Measurements from ENCODE around the gene ARHGEF16. TPM values are rescaled to one million over a fixed set of nuclear protein-coding genes. Genes with fewer than 3 reads are reported as not detected.

Gene ARHGEF16
- total RNA-seq, 4 donors from 2014 or later, result 0.42 to 0.98 (median 0.69) TPM

DNA sequence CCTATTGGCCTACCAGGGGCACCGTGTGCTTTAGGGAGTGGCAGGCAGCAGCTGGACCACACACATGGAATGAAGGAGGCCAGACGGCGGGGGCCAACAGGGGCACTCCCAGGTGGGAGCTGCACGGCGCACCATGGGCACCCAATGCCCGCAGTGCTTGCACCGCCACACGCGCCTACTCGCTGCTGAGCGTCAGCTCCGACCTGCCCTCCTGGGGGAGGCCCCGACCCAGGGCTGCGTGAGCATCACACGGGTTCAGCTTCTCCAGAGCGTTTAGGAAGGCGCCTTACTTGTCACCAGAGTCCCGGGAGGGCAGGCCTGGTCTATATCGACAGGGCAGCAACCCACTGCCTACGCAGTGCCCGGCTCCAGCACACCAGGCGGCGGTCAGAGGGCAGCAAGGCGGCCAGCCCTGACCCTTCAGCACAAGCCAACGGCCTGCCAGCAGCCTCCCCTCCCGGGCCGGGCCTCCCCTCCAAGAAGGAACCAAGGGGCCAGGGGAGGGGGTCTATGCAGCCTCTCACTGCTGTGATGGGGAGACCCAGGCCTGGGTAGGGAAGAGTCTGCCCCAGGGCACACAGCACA lies 64.9 kb downstream of the ARHGEF16 start:
- Histone ChIP-seq H3K27ac (replicated peaks in 1 of 4) (no peak overlapping the region), H3K4me3 (no peak overlapping the region), H3K4me1 (no peaks in the 10 kb centered on the region), H3K36me3 (peaks cover 0 to 12% (median 3%) of the 10 kb centered on the region in 4 donors), H3K27me3 (no peaks in the 10 kb centered on the region), H3K9me3 (no peaks in the 10 kb centered on the region)
- no peak for DNase-seq (ENCODE audit: extremely low spot score)
- intact Hi-C loops (cut with DNase I), result no loop called here
- TF ChIP-seq POLR2AphosphoS5 (IDR thresholded peaks at IDR 0.05) (no peak), EP300 (IDR thresholded peaks at IDR 0.05) (no peak), POLR2A (IDR thresholded peaks at IDR 0.05; ENCODE audit: low read depth) (no peak)
- TF ChIP-seq, protein P1, sequence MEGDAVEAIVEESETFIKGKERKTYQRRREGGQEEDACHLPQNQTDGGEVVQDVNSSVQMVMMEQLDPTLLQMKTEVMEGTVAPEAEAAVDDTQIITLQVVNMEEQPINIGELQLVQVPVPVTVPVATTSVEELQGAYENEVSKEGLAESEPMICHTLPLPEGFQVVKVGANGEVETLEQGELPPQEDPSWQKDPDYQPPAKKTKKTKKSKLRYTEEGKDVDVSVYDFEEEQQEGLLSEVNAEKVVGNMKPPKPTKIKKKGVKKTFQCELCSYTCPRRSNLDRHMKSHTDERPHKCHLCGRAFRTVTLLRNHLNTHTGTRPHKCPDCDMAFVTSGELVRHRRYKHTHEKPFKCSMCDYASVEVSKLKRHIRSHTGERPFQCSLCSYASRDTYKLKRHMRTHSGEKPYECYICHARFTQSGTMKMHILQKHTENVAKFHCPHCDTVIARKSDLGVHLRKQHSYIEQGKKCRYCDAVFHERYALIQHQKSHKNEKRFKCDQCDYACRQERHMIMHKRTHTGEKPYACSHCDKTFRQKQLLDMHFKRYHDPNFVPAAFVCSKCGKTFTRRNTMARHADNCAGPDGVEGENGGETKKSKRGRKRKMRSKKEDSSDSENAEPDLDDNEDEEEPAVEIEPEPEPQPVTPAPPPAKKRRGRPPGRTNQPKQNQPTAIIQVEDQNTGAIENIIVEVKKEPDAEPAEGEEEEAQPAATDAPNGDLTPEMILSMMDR (IDR thresholded peaks at IDR 0.05), result no peak
- 91% methylated on average over 13 of the region's 27 CpGs for WGBS

DNA sequence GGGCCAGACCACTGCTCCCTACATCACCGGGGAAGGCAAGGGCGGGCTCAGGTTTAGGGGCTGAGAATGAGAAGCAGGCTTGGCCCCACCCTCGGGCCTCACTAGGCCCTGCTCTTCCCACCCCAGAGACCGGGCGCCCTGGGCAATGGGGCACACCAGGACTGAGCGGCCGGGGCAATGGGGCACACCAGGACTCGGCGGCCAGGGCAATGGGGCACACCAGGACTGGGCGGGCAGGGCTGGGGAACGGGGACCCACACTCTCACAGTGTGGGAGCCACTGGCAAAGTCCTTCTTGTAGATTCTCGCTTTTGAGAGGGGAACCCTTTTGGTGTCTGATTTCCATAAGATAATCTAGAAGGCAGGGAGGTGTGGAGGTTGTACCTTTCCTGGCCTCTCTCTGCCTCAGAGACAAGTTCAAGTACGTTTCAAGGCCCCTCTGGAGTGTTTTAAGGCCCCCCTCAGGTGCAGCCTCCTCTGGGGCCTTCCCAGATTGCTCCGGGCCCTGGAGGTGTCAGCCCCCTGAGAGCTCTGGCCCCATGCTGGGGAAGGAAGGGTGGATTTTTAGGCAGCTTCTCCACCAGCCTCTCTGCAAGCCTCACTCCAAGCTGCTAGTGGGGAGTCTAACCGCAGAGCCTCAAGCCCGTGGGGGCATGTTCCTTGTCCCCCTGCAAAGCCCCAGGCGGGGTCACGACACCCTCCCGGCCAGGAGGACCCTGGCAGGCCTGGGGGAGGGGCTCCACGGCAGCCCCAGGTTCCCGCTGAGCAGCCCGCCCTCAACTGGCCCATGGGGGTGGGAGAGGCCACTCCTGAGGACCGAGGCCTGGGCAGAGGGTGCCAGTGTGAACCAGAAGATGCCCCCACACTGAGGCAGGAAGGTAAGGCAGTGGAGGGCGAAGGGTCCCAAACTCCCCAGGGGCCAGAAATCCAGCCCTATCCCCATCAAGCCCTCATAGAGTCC lies 66.2 kb downstream of the ARHGEF16 start:
- H3K4me3 ChIP-seq, result no peak overlapping the region
- TF ChIP-seq EP300 (IDR thresholded peaks at IDR 0.05) (no peak), POLR2AphosphoS5 (IDR thresholded peaks at IDR 0.05) (no peak), POLR2A (IDR thresholded peaks at IDR 0.05; ENCODE audit: low read depth) (no peak)
- TF ChIP-seq, protein P1 (IDR thresholded peaks at IDR 0.05), result no peak
- DNase-seq (ENCODE audit: extremely low spot score), result no peak
- no peak overlapping the region for H3K27ac ChIP-seq (replicated peaks in 1 of 4)
- no peaks in the 10 kb centered on the region for H3K4me1 ChIP-seq
- 91% methylated on average over 9 of the region's 24 CpGs for WGBS
- peaks cover 0 to 9% (median 0%) of the 10 kb centered on the region in 4 donors for H3K27me3 ChIP-seq
- intact Hi-C loops (cut with DNase I), result no loop called here
- no peaks in the 10 kb centered on the region for H3K9me3 ChIP-seq
- H3K36me3 ChIP-seq, result peaks cover 0 to 12% (median 3%) of the 10 kb centered on the region in 4 donors

DNA sequence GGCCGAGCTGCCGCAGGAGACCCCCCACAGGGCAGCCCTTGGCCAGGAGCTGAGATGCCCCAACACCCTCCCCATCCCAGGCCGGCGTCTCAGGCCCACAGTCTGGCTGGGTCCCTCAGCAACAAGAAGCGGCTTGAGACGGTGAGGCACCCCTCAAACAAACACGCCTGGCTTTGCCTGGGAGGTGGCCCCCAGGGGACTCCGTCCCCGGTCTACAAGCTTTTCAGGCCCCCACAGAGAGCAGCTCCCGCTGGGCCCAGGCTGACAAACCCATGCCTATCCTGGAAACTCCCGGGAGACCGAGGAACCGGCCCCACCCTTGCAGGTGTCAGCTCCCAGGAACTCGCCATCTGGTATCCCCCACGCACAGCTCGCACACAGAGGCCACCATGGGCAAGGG lies 67.0 kb downstream of the ARHGEF16 start:
- H3K36me3 ChIP-seq, result peaks cover 0 to 12% (median 3%) of the 10 kb centered on the region in 4 donors
- H3K9me3 ChIP-seq, result no peaks in the 10 kb centered on the region
- no peak overlapping the region for H3K27ac ChIP-seq (replicated peaks in 1 of 4)
- no peak for TF ChIP-seq POLR2AphosphoS5 (IDR thresholded peaks at IDR 0.05)
- TF ChIP-seq, protein P1 (IDR thresholded peaks at IDR 0.05), result no peak
- no peak for TF ChIP-seq POLR2A (IDR thresholded peaks at IDR 0.05; ENCODE audit: low read depth)
- TF ChIP-seq EP300 (IDR thresholded peaks at IDR 0.05), result no peak
- peaks cover 0 to 14% (median 0%) of the 10 kb centered on the region in 4 donors for H3K27me3 ChIP-seq
- H3K4me1 ChIP-seq, result no peaks in the 10 kb centered on the region
- WGBS, result 86% methylated on average over 15 of the region's 16 CpGs
- DNase-seq (ENCODE audit: extremely low spot score), result no peak
- H3K4me3 ChIP-seq, result no peak overlapping the region
- intact Hi-C loops (cut with DNase I), result no loop called here

- Histone ChIP-seq H3K9me3 (no peaks in the 10 kb centered on the region), H3K27ac (replicated peaks in 1 of 4) (no peak overlapping the region), H3K36me3 (peaks cover 0 to 12% (median 3%) of the 10 kb centered on the region in 4 donors), H3K27me3 (peaks cover 0 to 21% (median 0%) of the 10 kb centered on the region in 4 donors), H3K4me3 (no peak overlapping the region), H3K4me1 (no peaks in the 10 kb centered on the region)
- intact Hi-C loops (cut with DNase I), result no loop called here
- DNase-seq (ENCODE audit: extremely low spot score), result no peak
- no peak for TF ChIP-seq POLR2AphosphoS5 (IDR thresholded peaks at IDR 0.05)
- 96% methylated on average over 11 of the region's 13 CpGs for WGBS
These were observed 67.6 kb downstream of the ARHGEF16 start for GRCh38 chr1:3522112-3522511.

DNA sequence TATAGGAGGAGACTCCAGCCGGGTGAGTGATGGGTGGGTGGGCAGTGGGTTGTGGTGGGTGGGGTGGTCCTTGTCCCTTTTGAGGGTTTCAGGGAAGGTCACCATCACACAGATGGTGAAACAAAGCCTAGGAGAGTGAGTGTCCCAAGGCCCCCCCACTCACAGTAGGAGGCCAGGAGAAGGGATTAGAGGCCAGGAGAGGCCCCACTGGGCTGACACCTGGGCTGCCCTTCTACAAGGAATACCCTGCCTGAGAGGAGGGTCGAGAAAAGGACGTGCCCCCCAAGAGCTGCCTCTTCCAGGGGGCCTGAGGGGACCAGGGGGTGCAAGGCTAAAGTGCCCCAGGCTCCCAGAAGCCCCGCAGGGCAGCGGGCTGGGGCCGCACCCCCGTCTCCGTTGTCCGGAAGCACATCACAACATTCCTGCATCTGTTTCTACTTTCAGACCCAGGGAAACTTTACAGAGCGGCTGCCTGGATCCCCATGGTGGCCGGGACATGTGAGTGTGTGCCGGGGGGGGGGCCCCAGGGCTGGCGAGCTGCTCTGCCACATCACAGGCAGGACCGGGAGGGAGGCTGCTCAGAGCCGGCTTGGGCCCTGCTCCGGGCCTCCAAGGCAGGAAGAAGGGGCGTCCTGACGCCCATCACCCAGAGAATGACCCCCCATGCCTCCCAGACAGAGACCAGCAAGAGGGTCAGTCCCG lies 68.2 kb downstream of the ARHGEF16 start:
- no peak for TF ChIP-seq POLR2A (IDR thresholded peaks at IDR 0.05; ENCODE audit: low read depth)
- TF ChIP-seq EP300 (IDR thresholded peaks at IDR 0.05), result no peak
- no peak for TF ChIP-seq POLR2AphosphoS5 (IDR thresholded peaks at IDR 0.05)
- TF ChIP-seq, protein P1 (IDR thresholded peaks at IDR 0.05), result no peak
- DNase-seq (ENCODE audit: extremely low spot score), result no peak
- H3K9me3 ChIP-seq, result no peaks in the 10 kb centered on the region
- WGBS, result 78% methylated on average over 10 of the region's 19 CpGs
- peaks cover 0 to 27% (median 0%) of the 10 kb centered on the region in 4 donors for H3K27me3 ChIP-seq
- H3K4me1 ChIP-seq, result no peaks in the 10 kb centered on the region
- intact Hi-C loops (cut with DNase I), result no loop called here
- no peak overlapping the region for H3K4me3 ChIP-seq
- no peak overlapping the region for H3K27ac ChIP-seq (replicated peaks in 1 of 4)
- peaks cover 0 to 15% (median 3%) of the 10 kb centered on the region in 4 donors for H3K36me3 ChIP-seq
